Stimulated activated naive B cell treated with anti-CD40 and anti-IgM and Interleukin-4, amounts not matched to agents 10 μg/mL and 1 μg/mL and 100 μg/mL, for 72 hours (primary cell): ENCODE measurements around the gene ASZ1.

Source experiments
- ATAC-seq, 2 donors: fragments of 150-1000 bp; cut with Tn5 transposase; replicated peaks; 2 replicates each; pipeline ENCODE4 v1.10.0; 2021; ENCODE audit warnings: moderate library complexity in 1 of 2
- DNase-seq: peaks from one replicate; pipeline ENCODE4 v3.0.0; 2021
- H3K27ac Mint-ChIP-seq: one replicate; pipeline ENCODE4 v1.8.0; 2022; ENCODE audit warnings: mild to moderate bottlenecking, mixed read lengths
- H3K27me3 Mint-ChIP-seq, 2 donors: one replicate each; pipeline ENCODE4 v1.8.0; 2022; ENCODE audit warnings: mixed read lengths in 2 of 2
- H3K36me3 Mint-ChIP-seq, 2 donors: one replicate each; pipeline ENCODE4 v1.8.0; 2022; ENCODE audit warnings: mixed read lengths in 2 of 2, mild to moderate bottlenecking in 1 of 2
- H3K4me1 Mint-ChIP-seq, 2 donors: one replicate each; pipeline ENCODE4 v1.8.0; 2022; ENCODE audit warnings: mixed read lengths in 2 of 2, mild to moderate bottlenecking in 1 of 2
- H3K4me3 Mint-ChIP-seq, 2 donors: one replicate each; pipeline ENCODE4 v1.8.0; 2022; ENCODE audit warnings: mild to moderate bottlenecking in 2 of 2, mixed read lengths in 2 of 2, moderate library complexity in 1 of 2
- H3K9me3 Mint-ChIP-seq, 2 donors: one replicate each; pipeline ENCODE4 v1.8.0; 2022; ENCODE audit warnings: mixed read lengths in 2 of 2, mild to moderate bottlenecking in 1 of 2

The ASZ1 gene

GRCh38 chr7:117385363-117386109 lies 41.8 kb downstream of the ASZ1 start:
- Mint-ChIP-seq H3K27me3 (no peaks in the 10 kb centered on the region), H3K36me3 (no peaks in the 10 kb centered on the region), H3K27ac (no peak overlapping the region), H3K4me3 (no peak overlapping the region), H3K9me3 (peaks cover 14 to 18% of the 10 kb centered on the region in 2 donors), H3K4me1 (no peaks in the 10 kb centered on the region)
- ATAC-seq, result no peak
- no peak for DNase-seq

- Mint-ChIP-seq H3K4me1 (no peaks in the 10 kb centered on the region), H3K27ac (no peak overlapping the region)
- no peak for ATAC-seq
These were observed 42.5 kb downstream of the ASZ1 start for GRCh38 chr7:117384688-117385362.

GRCh38 chr7:117383483-117384189 lies 43.7 kb downstream of the ASZ1 start:
- Mint-ChIP-seq H3K4me1 (no peaks in the 10 kb centered on the region), H3K4me3 (no peak overlapping the region), H3K9me3 (peaks cover 8 to 12% of the 10 kb centered on the region in 2 donors), H3K27ac (no peak overlapping the region), H3K36me3 (no peaks in the 10 kb centered on the region), H3K27me3 (no peaks in the 10 kb centered on the region)
- DNase-seq, result no peak
- no peak for ATAC-seq

More at GRCh38 chr7:117384688-117385362, 42.5 kb downstream of the ASZ1 start:
- Mint-ChIP-seq H3K36me3 (no peaks in the 10 kb centered on the region), H3K27me3 (no peaks in the 10 kb centered on the region), H3K4me3 (no peak overlapping the region), H3K9me3 (peaks cover 12 to 16% of the 10 kb centered on the region in 2 donors)
- DNase-seq, result no peak

DNA sequence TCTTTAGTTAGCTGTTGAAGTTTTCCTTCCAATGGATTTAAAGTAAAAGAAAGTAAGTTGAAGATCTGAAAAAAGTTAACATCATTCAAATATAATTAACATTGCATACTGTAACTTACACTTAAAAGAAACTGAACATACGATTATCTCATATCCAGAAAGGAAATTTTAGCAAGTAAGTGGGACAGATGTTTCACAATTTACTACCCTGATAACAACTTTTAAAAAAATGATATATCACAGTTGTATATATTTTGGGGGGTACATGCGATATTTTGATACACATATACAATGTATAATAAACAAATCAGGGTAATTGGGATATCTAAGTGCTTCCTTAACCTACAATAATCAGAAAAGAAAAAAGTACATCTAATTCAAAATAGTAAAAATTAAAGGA lies 44.2 kb downstream of the ASZ1 start:
- Mint-ChIP-seq H3K4me3 (no peak overlapping the region), H3K36me3 (no peaks in the 10 kb centered on the region), H3K27ac (no peak overlapping the region), H3K27me3 (no peaks in the 10 kb centered on the region), H3K4me1 (no peaks in the 10 kb centered on the region), H3K9me3 (peaks cover 5 to 9% of the 10 kb centered on the region in 2 donors)
- DNase-seq (no peak), ATAC-seq (no peak)

- Mint-ChIP-seq H3K4me1 (no peaks in the 10 kb centered on the region), H3K4me3 (no peak overlapping the region), H3K27me3 (no peaks in the 10 kb centered on the region), H3K27ac (no peak overlapping the region), H3K9me3 (no peaks in the 10 kb centered on the region), H3K36me3 (no peaks in the 10 kb centered on the region)
- no peak for ATAC-seq
- no peak for DNase-seq
These were observed 45.9 kb downstream of the ASZ1 start for GRCh38 chr7:117381362-117381761.

GRCh38 chr7:117375380-117375779 lies 51.9 kb downstream of the ASZ1 start:
- no peak overlapping the region for H3K4me3 Mint-ChIP-seq
- no peaks in the 10 kb centered on the region for H3K36me3 Mint-ChIP-seq
- H3K4me1 Mint-ChIP-seq, result no peaks in the 10 kb centered on the region
- no peaks in the 10 kb centered on the region for H3K9me3 Mint-ChIP-seq
- no peak overlapping the region for H3K27ac Mint-ChIP-seq
- DNase-seq (no peak), ATAC-seq (no peak)
- H3K27me3 Mint-ChIP-seq, result no peaks in the 10 kb centered on the region

DNA sequence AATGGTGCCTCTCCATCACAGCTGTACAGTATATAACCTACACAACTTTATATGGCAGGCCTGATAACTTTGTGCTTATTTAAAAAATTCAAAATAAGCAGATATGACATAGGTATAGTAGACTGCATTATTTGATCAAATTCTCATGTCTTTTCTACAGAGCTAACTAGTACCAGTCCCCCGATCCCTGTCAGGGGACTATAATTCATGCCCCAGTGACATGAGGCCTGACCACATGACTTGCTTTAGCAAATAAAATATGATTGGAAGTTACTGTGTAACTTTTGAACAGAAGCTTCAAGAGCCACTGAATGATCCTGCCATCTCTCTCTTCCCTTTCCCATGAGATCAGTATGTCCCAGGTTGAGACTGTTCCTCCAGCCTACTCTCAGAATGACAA lies 55.2 kb downstream of the ASZ1 start:
- H3K4me3 Mint-ChIP-seq, result no peak overlapping the region
- no peaks in the 10 kb centered on the region for H3K27me3 Mint-ChIP-seq
- DNase-seq (no peak), ATAC-seq (no peak)
- H3K4me1 Mint-ChIP-seq, result no peaks in the 10 kb centered on the region
- H3K27ac Mint-ChIP-seq, result no peak overlapping the region
- no peaks in the 10 kb centered on the region for H3K36me3 Mint-ChIP-seq
- no peaks in the 10 kb centered on the region for H3K9me3 Mint-ChIP-seq

DNA sequence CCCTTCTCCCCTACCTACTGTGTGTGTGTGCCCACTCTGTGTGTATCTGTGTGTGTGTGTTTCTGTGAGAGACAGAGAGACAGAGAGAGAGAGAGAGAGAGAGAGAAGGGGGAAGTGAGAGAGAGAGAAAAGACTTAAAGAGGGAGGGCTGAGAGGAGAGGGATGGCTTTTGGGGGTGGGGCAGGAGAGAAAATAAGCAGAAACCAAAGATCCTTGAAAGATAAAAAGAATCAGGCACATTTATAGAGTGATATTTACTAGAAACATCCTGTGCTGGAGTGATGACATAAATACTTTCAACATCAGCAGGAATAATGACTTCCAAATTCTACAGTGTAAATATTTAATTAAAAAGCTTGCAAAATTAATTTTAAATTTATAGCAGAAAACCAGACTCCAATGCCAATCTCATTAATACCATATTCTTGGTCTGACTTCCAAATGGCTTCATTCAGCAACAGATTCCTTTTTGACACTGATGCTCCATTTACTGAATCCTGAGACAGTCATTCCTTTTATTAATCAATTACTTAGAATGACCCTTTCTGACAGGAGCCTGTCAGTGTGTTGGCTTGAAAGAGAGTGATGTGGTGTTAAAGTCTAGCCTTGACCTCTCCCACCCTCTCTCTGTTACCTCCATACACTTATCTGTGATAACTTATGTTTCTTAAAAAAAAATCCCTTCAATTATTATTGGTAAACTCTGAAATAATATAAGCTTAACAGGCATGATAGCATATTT lies 62.8 kb downstream of the ASZ1 start:
- no peak for ATAC-seq
- H3K4me3 Mint-ChIP-seq, result no peak overlapping the region
- H3K27me3 Mint-ChIP-seq, result no peaks in the 10 kb centered on the region

GRCh38 chr7:117362294-117362888 lies 64.9 kb downstream of the ASZ1 start:
- Mint-ChIP-seq H3K27me3 (no peaks in the 10 kb centered on the region), H3K4me1 (no peaks in the 10 kb centered on the region), H3K36me3 (no peaks in the 10 kb centered on the region), H3K9me3 (no peaks in the 10 kb centered on the region), H3K4me3 (no peak overlapping the region), H3K27ac (no peak overlapping the region)
- ATAC-seq (no peak), DNase-seq (no peak)

More for the DNA sequence above, 62.8 kb downstream of the ASZ1 start:
- DNase-seq, result no peak
- Mint-ChIP-seq H3K36me3 (no peaks in the 10 kb centered on the region), H3K4me1 (no peaks in the 10 kb centered on the region), H3K27ac (no peak overlapping the region), H3K9me3 (no peaks in the 10 kb centered on the region)

GRCh38 chr7:117350027-117350426 lies 77.3 kb downstream of the ASZ1 start:
- Mint-ChIP-seq H3K27ac (no peak overlapping the region), H3K36me3 (no peaks in the 10 kb centered on the region), H3K4me3 (no peak overlapping the region), H3K27me3 (peaks cover 0 to 5% of the 10 kb centered on the region in 2 donors), H3K4me1 (no peaks in the 10 kb centered on the region), H3K9me3 (peaks cover 0 to 4% of the 10 kb centered on the region in 2 donors)
- ATAC-seq (no peak), DNase-seq (no peak)

- DNase-seq, result no peak
- Mint-ChIP-seq H3K27ac (no peak overlapping the region), H3K27me3 (peaks cover 0 to 5% of the 10 kb centered on the region in 2 donors), H3K4me1 (no peaks in the 10 kb centered on the region), H3K9me3 (peaks cover 0 to 4% of the 10 kb centered on the region in 2 donors), H3K36me3 (no peaks in the 10 kb centered on the region), H3K4me3 (no peak overlapping the region)
- no peak for ATAC-seq
These were observed 77.7 kb downstream of the ASZ1 start for GRCh38 chr7:117349570-117349969.

- H3K36me3 Mint-ChIP-seq, result no peaks in the 10 kb centered on the region
- no peak for ATAC-seq
- no peak for DNase-seq
- peaks cover 0 to 7% of the 10 kb centered on the region in 2 donors for H3K9me3 Mint-ChIP-seq
- H3K27ac Mint-ChIP-seq, result no peak overlapping the region
- no peaks in the 10 kb centered on the region for H3K4me1 Mint-ChIP-seq
- H3K27me3 Mint-ChIP-seq, result peaks cover 0 to 5% of the 10 kb centered on the region in 2 donors
- H3K4me3 Mint-ChIP-seq, result no peak overlapping the region
These were observed 79.2 kb downstream of the ASZ1 start for GRCh38 chr7:117347962-117348672.

DNA sequence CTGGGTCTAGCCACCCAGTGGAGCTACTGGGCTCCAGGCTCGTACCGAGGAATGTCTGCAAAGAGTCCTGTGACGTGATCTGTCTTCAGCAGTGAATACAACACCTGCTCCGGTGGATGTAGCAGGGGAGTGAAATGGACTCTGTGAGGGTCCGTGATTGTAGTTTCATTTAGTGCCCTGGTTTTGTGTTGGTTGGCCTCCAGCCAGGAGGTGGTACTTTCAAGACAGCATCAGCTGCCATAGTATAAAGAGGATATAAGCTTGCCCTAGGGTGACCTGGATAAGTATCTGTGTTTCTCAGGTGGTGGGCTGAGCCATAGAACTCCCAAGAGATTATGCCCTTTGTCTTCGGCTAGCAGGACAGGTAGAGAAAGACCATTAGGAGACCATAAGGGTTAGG lies 79.8 kb downstream of the ASZ1 start:
- H3K36me3 Mint-ChIP-seq, result no peaks in the 10 kb centered on the region
- ATAC-seq (no peak), DNase-seq (no peak)
- H3K9me3 Mint-ChIP-seq, result peaks cover 0 to 7% of the 10 kb centered on the region in 2 donors
- no peaks in the 10 kb centered on the region for H3K4me1 Mint-ChIP-seq
- H3K4me3 Mint-ChIP-seq, result no peak overlapping the region
- no peak overlapping the region for H3K27ac Mint-ChIP-seq
- H3K27me3 Mint-ChIP-seq, result peaks cover 0 to 5% of the 10 kb centered on the region in 2 donors
